Type B pancreatic cell (in vitro differentiated cells): ENCODE results near the gene ACOT13. TPM values are rescaled to one million over a fixed set of nuclear protein-coding genes. Genes with fewer than 3 reads are reported as not detected.

Experiments
- DNase-seq: peaks from one replicate; pipeline ENCODE4 v3.0.0; 2021; ENCODE audit warnings: mixed read lengths; ENCODE audit not compliant: unreplicated experiment; ENCODE audit errors: extremely low spot score
- H3K27ac Mint-ChIP-seq: 2 replicates; pipeline ENCODE4 v1.8.0; 2021; ENCODE audit warnings: mild to moderate bottlenecking, mixed read lengths
- H3K27me3 Mint-ChIP-seq: 2 replicates; pipeline ENCODE4 v1.8.0; 2021; ENCODE audit warnings: mixed read lengths
- H3K36me3 Mint-ChIP-seq: 2 replicates; pipeline ENCODE4 v1.8.0; 2021; ENCODE audit warnings: mixed read lengths
- H3K4me1 Mint-ChIP-seq: one replicate; pipeline ENCODE4 v1.8.0; 2021; ENCODE audit warnings: mixed read lengths; ENCODE audit not compliant: unreplicated experiment
- H3K4me3 Mint-ChIP-seq: 2 replicates; pipeline ENCODE4 v1.8.0; 2021; ENCODE audit warnings: mild to moderate bottlenecking, mixed read lengths
- H3K9me3 Mint-ChIP-seq: 2 replicates; pipeline ENCODE4 v1.8.0; 2021; ENCODE audit warnings: mixed read lengths
- CTCF ChIP-seq: fragments of 200-600 bp; sonication (generic); conservative IDR thresholded peaks from 2 replicates; pipeline ENCODE4 v1.5.0; 2021; ENCODE audit warnings: antibody characterized with exemption, mild to moderate bottlenecking
- total RNA-seq: library from RNA; stranded (reverse); gene quantifications from 2 replicates; pipeline ENCODE4 v1.2.1, GENCODE V29; 2021; ENCODE audit warnings: low replicate concordance

The ACOT13 gene
- total RNA-seq, 1 donor from 2014 or later = 24.7 TPM

- Mint-ChIP-seq H3K36me3 (peaks cover 6% of the 10 kb centered on the region), H3K27me3 (no peaks in the 10 kb centered on the region), H3K4me3 (no peak overlapping the region), H3K27ac (no peak overlapping the region), H3K4me1 (peaks cover 4% of the 10 kb centered on the region), H3K9me3 (no peaks in the 10 kb centered on the region)
- no peak for TF ChIP-seq CTCF
- no peak for DNase-seq
Observed at GRCh38 chr6:24683297-24684296, 16.7 kb downstream of the ACOT13 start.

GRCh38 chr6:24686408-24686807, 19.5 kb downstream of the ACOT13 start:
- Mint-ChIP-seq H3K27me3 (no peaks in the 10 kb centered on the region), H3K4me3 (no peak overlapping the region), H3K9me3 (no peaks in the 10 kb centered on the region), H3K27ac (no peak overlapping the region), H3K36me3 (peaks cover 6% of the 10 kb centered on the region), H3K4me1 (peaks cover 4% of the 10 kb centered on the region)
- DNase-seq = no peak
- no peak for TF ChIP-seq CTCF

GRCh38 chr6:24686946-24687345, 20.1 kb downstream of the ACOT13 start:
- Mint-ChIP-seq H3K27ac (peak overlapping the region; percentile 17), H3K4me1 (peaks cover 4% of the 10 kb centered on the region), H3K4me3 (no peak overlapping the region), H3K36me3 (peaks cover 6% of the 10 kb centered on the region), H3K27me3 (no peaks in the 10 kb centered on the region), H3K9me3 (no peaks in the 10 kb centered on the region)
- no peak for TF ChIP-seq CTCF
- no peak for DNase-seq

- Mint-ChIP-seq H3K27me3 (no peaks in the 10 kb centered on the region), H3K9me3 (no peaks in the 10 kb centered on the region), H3K27ac (no peak overlapping the region), H3K4me3 (no peak overlapping the region), H3K36me3 (peaks cover 6% of the 10 kb centered on the region), H3K4me1 (no peaks in the 10 kb centered on the region)
- DNase-seq = no peak
- no peak for TF ChIP-seq CTCF
Observed at GRCh38 chr6:24689964-24690363, 23.1 kb downstream of the ACOT13 start.

- H3K4me1 Mint-ChIP-seq = peaks cover 4% of the 10 kb centered on the region
- TF ChIP-seq CTCF = no peak
- H3K4me3 Mint-ChIP-seq = no peak overlapping the region
- H3K27ac Mint-ChIP-seq = no peak overlapping the region
- H3K27me3 Mint-ChIP-seq = no peaks in the 10 kb centered on the region
- no peak for DNase-seq
- peaks cover 6% of the 10 kb centered on the region for H3K36me3 Mint-ChIP-seq
- H3K9me3 Mint-ChIP-seq = no peaks in the 10 kb centered on the region
Observed at GRCh38 chr6:24690593-24690992, 23.7 kb downstream of the ACOT13 start.
